NCI-H1417 (cell line): ENCODE measurements around the gene USP17L28.
"Not testable (repeated sequence)": the region's sequence is repeated elsewhere in the genome, so short reads cannot be mapped to it uniquely, and the experiment has no call there.

Experiments used
- DNase-seq, 3 experiments: peaks; one replicate each; lab custom pipeline; 2025; lab: John Stamatoyannopoulos, UW

USP17L28 gene

GRCh38 chr4:9348593-9348992, at the start of gene USP17L28:
Gene USP17L28, plus strand, starts transcription at chr4:9348893. Its CDS starts 0 bp downstream, at chr4:9348893.
- DNase-seq = not testable (repeated sequence)

- not testable (repeated sequence) for DNase-seq
These were observed 24.5 kb upstream of the USP17L28 start for GRCh38 chr4:9324191-9324590.

- not testable (repeated sequence) for DNase-seq
These were observed 23.8 kb upstream of the USP17L28 start, which contains the start of gene USP17L24 for GRCh38 chr4:9324865-9325264. Gene USP17L24, plus strand, starts transcription at chr4:9325165. Its CDS starts 0 bp downstream, at chr4:9325165.

GRCh38 chr4:9329611-9330010, 19.1 kb upstream of the USP17L28 start, which contains the start of gene USP17L25:
Gene USP17L25, plus strand, starts transcription at chr4:9329911. Its CDS starts 0 bp downstream, at chr4:9329911.
- not testable (repeated sequence) for DNase-seq

- DNase-seq = not testable (repeated sequence)
These were observed 14.3 kb upstream of the USP17L28 start, which contains the start of gene USP17L26 for GRCh38 chr4:9334358-9334757. Gene USP17L26, plus strand, starts transcription at chr4:9334658. Its CDS starts 0 bp downstream, at chr4:9334658.

GRCh38 chr4:9339103-9339502, 9.6 kb upstream of the USP17L28 start, which contains the start of gene USP17L5:
Gene USP17L5, plus strand, starts transcription at chr4:9339403. Its CDS starts 0 bp downstream, at chr4:9339403.
- DNase-seq = not testable (repeated sequence)

GRCh38 chr4:9343848-9344247, 4.8 kb upstream of the USP17L28 start, which contains the start of gene USP17L27:
Gene USP17L27, plus strand, starts transcription at chr4:9344148. Its CDS starts 0 bp downstream, at chr4:9344148.
- not testable (repeated sequence) for DNase-seq

GRCh38 chr4:9350866-9351265, 2.2 kb downstream of the USP17L28 start:
- DNase-seq = not testable (repeated sequence)

- not testable (repeated sequence) for DNase-seq
These were observed 4.6 kb downstream of the USP17L28 start, which contains the start of gene USP17L29 for GRCh38 chr4:9353338-9353737. Gene USP17L29, plus strand, starts transcription at chr4:9353638. Its CDS starts 0 bp downstream, at chr4:9353638.

GRCh38 chr4:9362829-9363228, 14.1 kb downstream of the USP17L28 start, which contains the start of gene USP17L30:
Gene USP17L30, plus strand, starts transcription at chr4:9363129. Its CDS starts 0 bp downstream, at chr4:9363129.
- DNase-seq = not testable (repeated sequence)

- DNase-seq = not testable (repeated sequence)
These were observed 31.2 kb downstream of the USP17L28 start for GRCh38 chr4:9379881-9380280.

GRCh38 chr4:9381012-9381534, 32.4 kb downstream of the USP17L28 start:
- DNase-seq = not testable (repeated sequence)

GRCh38 chr4:9384126-9384525, 35.4 kb downstream of the USP17L28 start:
- DNase-seq = no peak

GRCh38 chr4:9389001-9389400, 40.3 kb downstream of the USP17L28 start:
- DNase-seq = not testable (repeated sequence)
